Mesenchymal stem cell (in vitro differentiated cells and primary cell): ENCODE measurements around the gene TRAF7.
"Not testable (repeated sequence)": the region's sequence is repeated elsewhere in the genome, so short reads cannot be mapped to it uniquely, and the experiment has no call there.

Experiments
- DNase-seq: peaks from one replicate; pipeline ENCODE4 v3.0.0-alpha.2; 2013
- H2AFZ ChIP-seq: one replicate; pipeline ENCODE4 v1.6.1; 2013; ENCODE audit warnings: low read depth, mild to moderate bottlenecking, control low read depth, inconsistent platforms, low read length, moderate library complexity
- H2AK5ac ChIP-seq: 2 replicates; pipeline ENCODE4 v1.6.1; 2013; ENCODE audit warnings: low read length, moderate library complexity, mild to moderate bottlenecking, inconsistent platforms; ENCODE audit not compliant: severe bottlenecking
- H2BK120ac ChIP-seq: one replicate; pipeline ENCODE4 v1.6.1; 2013; ENCODE audit warnings: low read depth, mild to moderate bottlenecking, inconsistent platforms, low read length, moderate library complexity
- H2BK12ac ChIP-seq, 2 experiments: one replicate each; pipeline ENCODE4 v1.6.1; 2013; ENCODE audit warnings: inconsistent platforms in 2 of 2, low read length in 2 of 2, mild to moderate bottlenecking in 2 of 2, moderate library complexity in 2 of 2, control low read depth in 1 of 2
- H2BK15ac ChIP-seq: one replicate; pipeline ENCODE4 v1.6.1; 2013; ENCODE audit warnings: mild to moderate bottlenecking, low read depth, inconsistent platforms; ENCODE audit not compliant: poor library complexity, severe bottlenecking
- H2BK5ac ChIP-seq: 2 replicates; pipeline ENCODE4 v1.6.1; 2013; ENCODE audit warnings: low read depth, mild to moderate bottlenecking, low read length, control low read depth, inconsistent platforms; ENCODE audit not compliant: poor library complexity, severe bottlenecking
- H3K14ac ChIP-seq, 2 experiments: one replicate each; pipeline ENCODE4 v1.6.1; 2013; ENCODE audit warnings: inconsistent platforms in 2 of 2, low read length in 2 of 2, control low read depth in 1 of 2, mild to moderate bottlenecking in 1 of 2, moderate library complexity in 1 of 2
- H3K18ac ChIP-seq, 2 experiments: one replicate each; pipeline ENCODE4 v1.6.1; 2013; ENCODE audit warnings: inconsistent platforms in 2 of 2, low read length in 2 of 2, control low read depth in 1 of 2, low read depth in 1 of 2, mild to moderate bottlenecking in 1 of 2
- H3K23ac ChIP-seq, 2 experiments: one replicate each; pipeline ENCODE4 v1.6.1; 2013; ENCODE audit warnings: inconsistent platforms in 2 of 2, low read length in 2 of 2, mild to moderate bottlenecking in 2 of 2, moderate library complexity in 2 of 2, control low read depth in 1 of 2
- H3K27ac ChIP-seq: 2 replicates; pipeline ENCODE4 v1.5.1; 2013; ENCODE audit warnings: mild to moderate bottlenecking, moderate library complexity, low read length, control low read depth, inconsistent platforms; ENCODE audit not compliant: poor library complexity, severe bottlenecking
- H3K27me3 ChIP-seq, 2 experiments: 2 replicates each; pipeline versions ENCODE4 v1.6.1 to v1.7.0; 2013; ENCODE audit warnings: low read length in 2 of 2, mild to moderate bottlenecking in 2 of 2, moderate library complexity in 2 of 2, control low read depth in 1 of 2, inconsistent platforms in 1 of 2; ENCODE audit not compliant: control insufficient read depth in 1 of 2, insufficient read depth in 1 of 2
- H3K36me3 ChIP-seq, 2 experiments: 2 replicates each; pipeline versions ENCODE4 v1.6.1 to v1.7.0; 2013; ENCODE audit warnings: low read length in 2 of 2, control low read depth in 1 of 2, inconsistent platforms in 1 of 2, low read depth in 1 of 2, mild to moderate bottlenecking in 1 of 2; ENCODE audit not compliant: insufficient read depth in 2 of 2, control insufficient read depth in 1 of 2
- H3K4ac ChIP-seq, 2 experiments: one replicate each; pipeline ENCODE4 v1.6.1; 2013; ENCODE audit warnings: inconsistent platforms in 2 of 2, low read length in 2 of 2, mild to moderate bottlenecking in 2 of 2, moderate library complexity in 2 of 2, control low read depth in 1 of 2, low read depth in 1 of 2
- H3K4me1 ChIP-seq: 2 replicates; pipeline ENCODE4 v1.6.1; 2013; ENCODE audit warnings: low read depth, low read length, control low read depth; ENCODE audit not compliant: control insufficient read depth, insufficient read depth
- H3K4me2 ChIP-seq: 2 replicates; pipeline ENCODE4 v1.6.1; 2013; ENCODE audit warnings: low read length, mild to moderate bottlenecking, inconsistent platforms; ENCODE audit not compliant: poor library complexity, severe bottlenecking
- H3K4me3 ChIP-seq, 2 experiments: 2 replicates each; pipeline versions ENCODE4 v1.5.1 to v1.7.0; 2013; ENCODE audit warnings: low read length in 2 of 2, mild to moderate bottlenecking in 2 of 2, control low read depth in 1 of 2, low read depth in 1 of 2; ENCODE audit not compliant: insufficient read depth in 1 of 2
- H3K79me1 ChIP-seq: replicated peaks from 2 replicates; pipeline ENCODE4 v1.6.1; 2013; ENCODE audit warnings: mild to moderate bottlenecking, control low read depth, low read length, inconsistent platforms; ENCODE audit not compliant: poor library complexity, severe bottlenecking
- H3K9ac ChIP-seq: 2 replicates; pipeline ENCODE4 v1.7.0; 2013; ENCODE audit warnings: mild to moderate bottlenecking, low read length, moderate library complexity
- H3K9me3 ChIP-seq: 2 replicates; pipeline ENCODE4 v1.7.0; 2013; ENCODE audit warnings: mild to moderate bottlenecking, low read length; ENCODE audit not compliant: control insufficient read depth
- H4K8ac ChIP-seq: one replicate; pipeline ENCODE4 v1.6.1; 2013; ENCODE audit warnings: inconsistent platforms, mild to moderate bottlenecking, low read length, moderate library complexity
- H4K91ac ChIP-seq: one replicate; pipeline ENCODE4 v1.6.1; 2013; ENCODE audit warnings: mild to moderate bottlenecking, low read length, inconsistent platforms
- WGBS: methylation state at CpG from one replicate; pipeline ENCODE4 v1.1.7; 2013; ENCODE audit warnings: mixed read lengths; 5-methylcytosine and 5-hydroxymethylcytosine counted together

The TRAF7 gene

GRCh38 chr16:2114885-2115590, 40.5 kb upstream of the TRAF7 start:
- not testable (repeated sequence) for H3K27ac ChIP-seq, H3K4ac ChIP-seq, H2BK5ac ChIP-seq, H3K4me1 ChIP-seq, H3K4me3 ChIP-seq, H3K79me1 ChIP-seq, H3K9ac ChIP-seq, H4K91ac ChIP-seq, H3K4me2 ChIP-seq, H3K14ac ChIP-seq, H2AK5ac ChIP-seq, H3K9me3 ChIP-seq, H4K8ac ChIP-seq, H3K27me3 ChIP-seq, H2AFZ ChIP-seq, H2BK120ac ChIP-seq, H2BK12ac ChIP-seq, DNase-seq, H3K23ac ChIP-seq, H3K18ac ChIP-seq, H2BK15ac ChIP-seq
- H3K36me3 ChIP-seq, result peaks cover 15 to 70% of the 10 kb centered on the region in 2 experiments
- 96% methylated on average over 24 of the region's 34 CpGs for WGBS

- Histone ChIP-seq H3K23ac (no peak overlapping the region), H3K27ac (no peak overlapping the region), H2BK12ac (no peak overlapping the region), H3K4me1 (peaks cover 2% of the 10 kb centered on the region), H2BK5ac (no peak overlapping the region), H3K18ac (no peak overlapping the region), H3K27me3 (no peaks in the 10 kb centered on the region), H3K9ac (no peak overlapping the region), H4K8ac (no peak overlapping the region), H3K4me2 (no peak overlapping the region), H2AFZ (no peak overlapping the region), H2BK120ac (no peak overlapping the region), H3K14ac (no peak overlapping the region), H3K9me3 (no peaks in the 10 kb centered on the region), H3K4me3 (no peak overlapping the region), H3K79me1 (peaks cover 2% of the 10 kb centered on the region), H3K36me3 (peaks cover 12 to 64% of the 10 kb centered on the region in 2 experiments), H4K91ac (no peak overlapping the region), H2AK5ac (no peak overlapping the region), H3K4ac (no peak overlapping the region), H2BK15ac (no peak overlapping the region)
- 97% methylated on average over 5 of the region's 13 CpGs for WGBS
- no peak for DNase-seq
Observed at GRCh38 chr16:2115591-2115973, 40.0 kb upstream of the TRAF7 start.

GRCh38 chr16:2116428-2116827, 39.2 kb upstream of the TRAF7 start:
- not testable (repeated sequence) for DNase-seq, H2BK5ac ChIP-seq, H2BK15ac ChIP-seq, H3K4me2 ChIP-seq, H3K27me3 ChIP-seq, H3K4me1 ChIP-seq, H2BK120ac ChIP-seq, H4K91ac ChIP-seq, H3K79me1 ChIP-seq, H3K9me3 ChIP-seq, H2AK5ac ChIP-seq, H3K4me3 ChIP-seq, H4K8ac ChIP-seq, H2BK12ac ChIP-seq, H3K18ac ChIP-seq, H3K4ac ChIP-seq, H2AFZ ChIP-seq, H3K23ac ChIP-seq, H3K9ac ChIP-seq, H3K27ac ChIP-seq, H3K14ac ChIP-seq
- 83% methylated on average over 4 of the region's 24 CpGs for WGBS
- H3K36me3 ChIP-seq, result peaks cover 8 to 56% of the 10 kb centered on the region in 2 experiments

GRCh38 chr16:2117341-2117740, 38.2 kb upstream of the TRAF7 start:
- not testable (repeated sequence) for DNase-seq
- WGBS, result 93% methylated on average over 3 of the region's 25 CpGs

More at GRCh38 chr16:2117341-2117740, 38.2 kb upstream of the TRAF7 start:
- H3K4me2 ChIP-seq, H2BK5ac ChIP-seq, H4K8ac ChIP-seq, H3K9me3 ChIP-seq, H3K9ac ChIP-seq, H3K18ac ChIP-seq, H3K27me3 ChIP-seq, H3K4me3 ChIP-seq, H2BK15ac ChIP-seq, H3K23ac ChIP-seq, H4K91ac ChIP-seq, H3K14ac ChIP-seq, H3K79me1 ChIP-seq, H2AK5ac ChIP-seq, H2BK12ac ChIP-seq, H2AFZ ChIP-seq, H3K4me1 ChIP-seq, H3K4ac ChIP-seq, H3K27ac ChIP-seq, H2BK120ac ChIP-seq: not testable (repeated sequence)
- peaks cover 8 to 48% of the 10 kb centered on the region in 2 experiments for H3K36me3 ChIP-seq
